UCSD-AML1 (cell line): ENCODE measurements around the gene DNAJC3.
"Not testable (repeated sequence)": the region's sequence is repeated elsewhere in the genome, so short reads cannot be mapped to it uniquely, and the experiment has no call there.

Experiments
- DNase-seq: peaks from one replicate; lab custom pipeline; 2025; ENCODE audit not compliant: unreplicated experiment; lab: John Stamatoyannopoulos, UW

DNAJC3 gene

GRCh38 chr13:95771905-95772304 is 95.0 kb downstream of the DNAJC3 start:
- DNase-seq = no peak

GRCh38 chr13:95779522-95779921 is 102.6 kb downstream of the DNAJC3 start:
- DNase-seq = no peak

- DNase-seq = no peak
Measured at GRCh38 chr13:95781016-95781415, 104.1 kb downstream of the DNAJC3 start.

- DNase-seq = not testable (repeated sequence)
Measured at GRCh38 chr13:95781940-95782339, 105.0 kb downstream of the DNAJC3 start.

- DNase-seq = no peak
Measured at GRCh38 chr13:95783747-95784146, 106.8 kb downstream of the DNAJC3 start.

- no peak for DNase-seq
Measured at GRCh38 chr13:95784161-95784899, 107.4 kb downstream of the DNAJC3 start.

GRCh38 chr13:95784900-95785290 is 108.0 kb downstream of the DNAJC3 start:
- DNase-seq = no peak

GRCh38 chr13:95787356-95788099 is 110.6 kb downstream of the DNAJC3 start:
- DNase-seq = no peak

GRCh38 chr13:95788100-95788463 is 111.1 kb downstream of the DNAJC3 start:
- no peak for DNase-seq

- not testable (repeated sequence) for DNase-seq
Measured at GRCh38 chr13:95789315-95789714, 112.4 kb downstream of the DNAJC3 start.

GRCh38 chr13:95791084-95791722 is 114.3 kb downstream of the DNAJC3 start:
- no peak for DNase-seq

- DNase-seq = no peak
Measured at GRCh38 chr13:95793018-95793555, 116.1 kb downstream of the DNAJC3 start.

- no peak for DNase-seq
Measured at GRCh38 chr13:95793781-95794180, 116.8 kb downstream of the DNAJC3 start.

GRCh38 chr13:95797016-95797415 is 120.1 kb downstream of the DNAJC3 start:
- DNase-seq = no peak

- DNase-seq = no peak
Measured at GRCh38 chr13:95800436-95800835, 123.5 kb downstream of the DNAJC3 start.

- no peak for DNase-seq
Measured at GRCh38 chr13:95801825-95802224, 124.9 kb downstream of the DNAJC3 start.

- DNase-seq = no peak
Measured at GRCh38 chr13:95805921-95806320, 129.0 kb downstream of the DNAJC3 start.

GRCh38 chr13:95809429-95809828 is 132.5 kb downstream of the DNAJC3 start:
- no peak for DNase-seq

- DNase-seq = no peak
Measured at GRCh38 chr13:95813139-95813538, 136.2 kb downstream of the DNAJC3 start.

GRCh38 chr13:95814495-95814894 is 137.6 kb downstream of the DNAJC3 start:
- DNase-seq = no peak

GRCh38 chr13:95822303-95822702 is 145.4 kb downstream of the DNAJC3 start:
- no peak for DNase-seq

- DNase-seq = no peak
Measured at GRCh38 chr13:95833126-95833525, 156.2 kb downstream of the DNAJC3 start.
